Mucosa of gallbladder (tissue), 1 donor: Measurements from ENCODE around the gene NPAS2. TPM values are rescaled to one million over a fixed set of nuclear protein-coding genes. Genes with fewer than 3 reads are reported as not detected.

ENCODE experiments used
- DNase-seq: peaks from one replicate; pipeline ENCODE4 v3.0.0-alpha.2; 2020; ENCODE audit warnings: low spot score
- total RNA-seq: library from RNA; stranded (reverse); gene quantifications from one replicate; pipeline ENCODE4 v1.2.1, GENCODE V29; 2021
- donor health status: DM: no; HTN: no; CAD: no.

NPAS2 gene
- total RNA-seq, 1 donor from 2014 or later: 47.4 TPM

DNA sequence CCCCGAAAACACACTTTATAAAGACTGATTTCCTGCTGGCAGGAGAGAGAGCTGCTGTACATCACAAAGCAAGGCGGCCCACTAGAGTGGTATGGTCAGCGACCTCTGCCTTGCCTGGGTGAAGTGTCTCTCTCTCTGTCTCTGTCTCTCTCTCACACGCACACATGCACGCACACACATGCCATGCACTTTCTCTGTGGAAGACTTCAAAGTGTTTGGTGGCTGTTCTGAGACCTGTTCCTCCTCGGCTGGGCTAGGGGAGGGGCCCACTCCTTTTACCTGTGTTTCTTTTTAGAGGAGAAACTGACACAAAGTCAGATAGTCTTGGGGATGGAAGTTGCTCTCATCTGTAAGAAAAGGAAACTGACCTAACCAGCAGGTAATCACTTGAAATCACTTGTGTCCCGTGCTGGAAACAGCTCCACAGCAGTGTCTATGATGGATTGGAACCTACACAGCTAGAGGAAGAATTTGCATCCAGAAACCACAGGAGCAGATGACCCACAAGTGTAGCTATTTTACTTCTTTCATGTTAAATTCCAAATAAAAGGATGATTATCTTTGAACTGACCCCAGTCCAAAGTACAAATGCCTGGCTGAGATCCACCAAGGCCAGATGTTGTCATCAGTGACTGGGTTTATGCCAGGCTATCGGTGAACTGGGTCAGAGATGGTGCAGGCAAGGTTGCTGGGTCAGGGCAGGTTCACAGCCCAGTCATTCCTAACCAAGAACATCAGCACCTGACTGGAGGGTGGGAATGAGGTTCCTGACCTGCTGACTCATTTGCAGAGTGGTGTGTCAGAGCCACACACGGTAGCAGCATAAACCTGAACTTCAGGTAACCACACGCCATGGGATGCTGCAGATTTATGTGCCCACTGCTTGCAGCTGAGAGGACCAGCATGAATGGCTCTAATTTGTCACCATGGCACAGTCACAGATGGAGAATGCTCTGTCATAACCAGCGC is 63.0 kb downstream of the NPAS2 start:
- peak; percentile 44 for DNase-seq

DNA sequence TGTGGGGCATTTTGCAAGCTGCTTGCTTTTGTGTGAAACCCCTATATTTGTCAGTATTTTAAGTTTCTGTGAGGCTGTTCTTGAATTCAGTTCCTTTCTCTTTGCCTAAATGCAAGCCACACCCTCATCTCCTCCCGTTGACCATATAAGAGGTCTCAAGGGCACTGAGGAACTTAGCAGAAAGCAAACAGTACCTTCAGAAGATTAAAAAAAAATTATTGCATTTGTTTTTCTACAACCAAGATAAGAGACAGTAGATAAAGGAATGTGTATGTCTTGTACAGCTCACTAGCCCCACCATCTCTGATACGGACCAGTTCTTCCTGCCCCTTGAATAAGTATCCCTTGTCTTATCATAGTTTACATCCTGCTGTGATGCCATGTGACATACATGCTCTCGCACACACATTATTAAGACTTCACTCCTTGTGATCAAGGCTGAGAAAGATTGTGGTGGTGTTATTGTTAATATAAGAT is 64.2 kb downstream of the NPAS2 start:
- no peak for DNase-seq

DNA sequence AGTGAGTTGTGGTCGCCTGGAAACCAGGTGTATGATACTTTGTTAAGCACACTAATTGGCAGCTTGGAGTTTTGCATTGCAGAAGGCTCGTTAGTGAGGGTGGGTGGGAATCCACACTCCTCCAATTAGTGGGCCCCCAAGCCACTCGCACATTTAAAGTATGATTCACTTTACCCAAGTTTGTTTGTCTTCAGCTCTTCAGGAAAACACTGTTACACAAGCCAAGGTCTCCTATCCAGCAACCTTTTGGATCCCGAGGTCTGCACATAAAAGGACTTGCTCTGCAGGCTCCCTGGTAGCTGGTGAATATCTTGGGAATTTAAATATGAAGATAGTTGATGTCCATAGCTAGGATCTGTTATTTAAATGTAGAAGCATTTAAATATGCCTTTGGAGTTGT is 66.1 kb downstream of the NPAS2 start:
- DNase-seq: no peak

DNA sequence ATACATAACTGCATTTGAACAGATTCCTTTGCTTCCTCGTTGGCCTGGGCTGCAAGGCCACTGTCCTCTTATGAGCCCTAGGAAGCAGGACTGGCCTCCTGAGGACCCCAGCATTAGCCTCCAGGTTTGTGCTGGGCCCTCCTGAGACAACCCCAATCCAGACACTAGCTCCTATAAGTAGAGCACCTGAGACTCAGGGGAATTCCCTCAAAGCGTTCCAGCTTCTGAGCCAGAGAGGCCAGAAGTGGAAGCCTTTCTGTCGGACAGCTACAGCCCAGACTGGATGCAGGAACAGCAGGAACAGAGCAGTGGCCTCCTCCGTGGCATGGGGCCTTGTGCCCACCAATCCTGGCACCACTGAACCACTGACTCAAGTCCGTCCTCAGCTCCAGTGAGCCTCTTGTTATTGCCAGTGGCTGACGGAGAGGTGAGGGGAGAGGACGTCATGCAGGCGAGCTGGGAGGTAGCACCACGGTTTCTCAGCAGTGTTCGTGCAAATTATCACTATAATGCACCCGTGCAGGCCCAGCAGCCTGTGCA is 67.2 kb downstream of the NPAS2 start:
- DNase-seq: no peak

DNA sequence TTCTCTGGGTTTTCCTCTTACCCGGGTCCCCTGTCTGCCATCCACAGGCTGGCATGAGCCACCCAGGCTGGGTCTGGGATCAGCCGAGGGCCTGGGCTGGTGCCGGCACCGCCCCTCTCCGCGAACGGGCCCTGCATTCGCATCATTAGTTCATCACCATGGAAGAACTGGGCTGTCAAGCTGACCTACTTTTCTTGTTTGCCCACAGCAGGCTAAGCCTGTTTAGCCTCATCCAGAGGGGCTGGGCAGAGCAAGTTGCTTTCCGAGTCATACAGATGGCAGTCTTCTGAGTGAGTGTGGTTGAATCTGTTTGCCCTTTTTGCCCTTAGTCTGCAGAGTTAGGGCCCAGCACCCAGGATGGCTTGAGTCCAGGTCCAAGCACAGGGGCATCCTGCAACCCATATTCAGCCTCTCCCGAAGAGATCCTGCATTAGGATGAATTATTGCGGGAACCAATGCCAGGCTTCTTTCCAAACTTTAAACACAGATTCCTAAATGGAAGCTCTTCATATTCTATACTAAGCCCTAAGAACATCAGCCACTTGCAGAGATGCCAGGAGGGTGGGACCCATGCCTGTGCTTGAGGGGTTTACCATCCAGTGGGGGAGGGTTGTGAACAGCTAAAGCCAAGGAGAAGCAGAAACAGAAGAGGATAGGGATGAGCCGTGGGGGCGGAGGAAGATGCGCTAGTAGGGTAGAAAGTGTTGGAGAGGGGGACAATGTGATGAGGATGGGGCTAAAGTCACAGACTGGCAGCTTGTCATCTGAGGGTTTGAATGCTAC is 68.0 kb downstream of the NPAS2 start:
- no peak for DNase-seq

DNA sequence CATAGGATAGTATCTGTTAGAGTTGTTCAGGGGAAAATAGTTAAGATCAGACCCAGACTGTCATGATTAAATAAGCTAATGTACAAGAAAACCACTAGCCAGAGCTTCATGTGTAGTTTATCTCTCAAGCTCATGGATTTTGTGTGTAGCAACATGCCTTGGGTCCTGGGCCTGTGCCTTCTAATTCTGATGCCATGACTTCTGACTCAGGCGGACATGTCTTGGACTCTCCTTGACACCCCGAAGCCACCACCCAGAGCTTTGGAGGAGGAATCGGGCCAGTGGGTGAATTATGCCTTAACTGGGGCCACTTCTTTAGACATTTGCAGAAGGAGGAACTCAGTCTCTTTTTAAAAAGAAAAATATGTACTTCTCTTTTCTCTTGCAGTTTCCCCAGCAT is 68.7 kb downstream of the NPAS2 start:
- no peak for DNase-seq

DNA sequence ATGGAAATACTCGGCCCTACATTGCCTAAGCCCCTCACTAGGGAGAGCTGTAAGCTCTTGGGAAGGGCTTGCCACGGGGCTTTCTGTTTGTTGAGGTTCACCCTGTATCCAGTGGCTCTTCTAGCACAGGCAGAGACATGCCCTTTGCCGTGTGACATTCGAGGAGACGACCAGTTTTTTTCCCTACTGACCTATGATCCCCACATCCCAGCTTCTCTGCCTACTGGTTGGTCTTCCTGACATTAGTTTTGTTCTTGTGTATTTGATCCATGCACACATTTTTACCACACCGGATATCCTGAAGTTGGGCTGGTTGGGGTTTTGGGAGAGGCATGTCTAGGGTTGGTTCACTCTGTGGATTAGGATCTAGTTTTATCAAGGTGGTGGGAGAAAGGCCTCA is 69.3 kb downstream of the NPAS2 start:
- no peak for DNase-seq

DNA sequence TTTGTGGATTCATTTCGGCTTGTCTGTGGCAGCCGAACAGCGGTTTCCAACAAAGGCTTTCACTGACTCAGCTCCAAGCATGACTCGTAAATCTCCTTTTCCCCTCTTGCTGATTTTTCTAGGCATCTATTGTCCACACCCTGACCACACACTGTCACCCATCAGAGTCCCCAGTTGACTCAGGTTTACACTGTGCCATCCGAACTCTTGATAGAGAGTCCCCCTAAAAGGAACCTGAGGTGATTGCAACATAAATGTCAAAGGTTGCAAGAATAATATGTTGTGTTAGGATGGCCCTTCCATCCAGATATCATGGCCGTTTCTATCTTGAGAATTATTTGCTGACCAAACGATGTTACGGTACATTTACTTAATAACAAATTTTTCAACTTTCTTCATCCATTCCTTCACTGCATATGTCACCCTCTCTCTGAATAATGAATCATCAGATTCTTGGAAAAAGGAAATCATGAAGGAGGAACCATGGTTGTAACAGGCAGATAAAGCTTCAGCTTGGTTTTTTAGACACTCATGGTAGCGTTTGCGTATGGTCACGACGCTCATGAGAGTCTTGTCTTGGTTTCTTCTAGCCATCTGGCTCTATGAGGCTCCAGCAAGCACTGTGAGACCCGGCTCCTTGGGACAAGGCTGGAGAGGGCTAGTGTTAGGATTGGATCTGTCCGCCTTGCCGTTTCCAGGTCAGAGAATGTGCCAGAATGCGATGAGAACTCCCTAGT is 72.1 kb downstream of the NPAS2 start:
- no peak for DNase-seq

DNA sequence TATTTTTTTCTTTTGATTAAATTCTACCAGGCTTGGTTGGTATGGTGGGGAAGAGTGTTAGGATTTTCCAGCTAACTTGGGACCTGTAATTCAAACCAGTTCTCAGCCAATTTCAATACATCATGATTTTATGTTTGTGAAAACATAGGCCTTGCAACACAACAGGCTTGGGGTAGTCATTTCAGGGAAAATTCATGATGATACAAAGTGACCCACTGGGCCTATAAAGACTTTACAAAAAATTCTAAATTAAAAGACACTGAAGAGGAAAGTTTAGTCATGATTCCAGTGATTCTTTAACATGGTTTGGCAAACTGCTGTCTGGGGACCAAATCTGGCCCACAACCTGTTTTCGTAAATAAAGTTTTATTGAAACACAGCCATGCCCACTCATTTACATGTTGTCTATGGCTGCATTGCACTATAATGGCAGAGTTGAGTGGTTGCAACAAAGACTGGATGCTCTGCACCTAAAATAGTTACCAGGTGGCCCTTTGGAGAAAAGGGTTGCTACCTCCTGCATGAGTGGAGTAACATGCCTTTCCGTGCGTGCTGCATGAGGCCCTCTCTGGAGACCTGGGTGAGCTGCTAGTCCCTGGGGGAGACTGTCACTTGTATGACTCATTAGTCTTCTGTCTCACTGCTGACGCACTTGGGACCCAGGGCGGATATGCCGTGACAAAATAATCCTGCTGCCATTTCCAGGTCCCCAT is 73.6 kb downstream of the NPAS2 start:
- DNase-seq: no peak

DNA sequence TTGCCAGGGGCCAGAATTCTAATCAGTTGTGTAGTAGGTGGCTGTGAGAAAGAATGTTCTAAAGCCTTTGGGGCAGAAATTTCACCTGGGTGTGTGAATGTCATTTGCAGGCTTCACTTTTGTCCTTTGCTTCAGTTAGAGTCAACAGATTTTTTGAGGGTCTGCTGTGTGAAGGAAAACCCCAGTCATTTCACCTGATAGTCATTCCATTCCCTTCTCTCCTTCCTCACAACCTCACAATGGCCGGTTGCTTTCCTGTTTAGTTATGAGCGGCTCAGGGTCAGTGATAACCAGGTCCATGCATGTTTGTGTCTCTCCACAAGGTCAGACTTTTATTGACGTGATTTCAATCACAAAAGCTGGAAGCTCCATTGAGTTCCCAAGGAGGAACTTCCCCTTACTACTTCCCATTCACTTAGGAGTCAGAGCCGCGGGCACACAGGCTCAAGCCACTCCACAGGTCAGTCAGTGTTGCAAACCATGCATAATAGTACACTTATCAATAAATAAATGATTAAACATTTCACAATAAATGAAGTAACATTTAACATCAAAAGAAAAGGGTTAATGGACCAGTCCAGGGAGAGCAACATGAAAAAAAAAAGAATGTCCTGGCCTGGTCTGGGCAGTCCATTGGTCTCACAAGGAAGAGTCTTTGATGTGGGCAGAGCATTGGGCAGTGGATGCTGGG is 74.3 kb downstream of the NPAS2 start:
- no peak for DNase-seq

DNA sequence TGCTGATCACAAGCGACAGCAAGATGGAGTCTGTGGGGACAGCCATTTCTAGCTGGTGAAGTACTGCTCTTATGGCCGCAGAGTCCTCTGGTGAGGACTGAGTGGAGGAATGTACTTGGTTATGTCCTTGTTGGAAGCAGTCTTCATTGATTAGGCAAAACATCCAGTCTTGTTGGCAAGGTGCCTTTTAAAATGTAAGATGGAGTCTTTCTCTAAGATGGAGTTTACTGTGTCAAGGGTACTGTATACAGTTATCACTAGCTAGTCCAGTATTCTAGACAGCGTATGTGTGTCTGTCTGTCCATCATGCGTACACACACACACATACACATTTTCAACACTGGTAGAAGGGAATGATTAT is 74.8 kb downstream of the NPAS2 start:
- no peak for DNase-seq

DNA sequence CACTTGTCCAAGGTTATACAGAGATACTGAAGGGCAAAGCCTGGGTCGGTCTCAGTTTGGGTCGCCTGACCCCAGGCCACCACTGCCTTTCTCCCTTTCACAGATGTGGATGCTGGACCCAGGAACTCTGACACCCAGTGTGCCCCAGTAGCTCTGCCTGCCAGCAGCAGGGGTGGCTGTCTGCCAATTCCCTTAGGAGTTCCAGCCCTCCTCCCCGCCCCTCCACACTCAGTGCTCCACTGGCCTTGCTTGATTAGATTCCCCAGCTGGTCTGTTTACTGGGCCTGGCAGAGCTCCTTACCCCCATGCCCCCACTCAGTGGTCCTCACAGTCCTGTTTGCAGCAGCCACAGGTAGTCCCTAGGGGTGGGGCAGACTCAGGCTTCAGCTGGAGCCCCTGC is 75.5 kb downstream of the NPAS2 start:
- DNase-seq: peak; percentile 77

DNA sequence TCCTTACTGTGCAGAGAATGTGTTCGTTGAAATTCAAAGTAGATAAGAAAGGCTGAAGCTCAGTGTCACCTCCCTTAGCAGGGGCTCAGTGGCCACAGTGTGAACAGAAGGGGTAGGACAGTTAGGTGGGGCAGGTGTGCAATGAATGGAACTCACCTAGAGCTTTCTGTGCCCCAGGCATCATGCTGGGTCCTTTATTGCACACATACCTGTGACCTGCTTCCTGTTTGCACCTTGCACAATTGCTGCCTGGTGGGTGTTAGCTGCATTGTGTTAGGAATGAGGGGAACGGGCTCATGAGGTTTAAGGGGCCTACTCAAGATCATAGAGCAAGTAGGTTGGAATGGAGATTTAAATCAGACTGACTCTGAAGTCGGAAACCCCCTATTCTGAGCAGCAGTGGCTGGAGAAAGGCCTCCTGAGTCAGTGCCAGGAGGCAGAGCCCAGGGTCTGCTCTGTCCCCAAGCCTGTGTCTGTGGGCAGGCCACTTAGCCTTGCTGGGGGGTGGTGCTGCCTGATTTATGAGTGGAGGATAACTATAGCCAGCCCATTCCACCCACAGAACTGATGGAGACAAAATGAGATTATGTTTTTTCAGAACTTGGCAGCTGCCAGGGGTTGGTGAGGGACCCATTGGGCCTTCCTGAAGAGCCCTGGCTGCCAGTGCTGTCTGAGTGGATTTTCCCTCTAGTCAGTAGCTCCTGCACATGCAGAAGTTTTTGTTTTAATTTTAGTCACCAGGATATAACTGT is 76.2 kb downstream of the NPAS2 start:
- no peak for DNase-seq

DNA sequence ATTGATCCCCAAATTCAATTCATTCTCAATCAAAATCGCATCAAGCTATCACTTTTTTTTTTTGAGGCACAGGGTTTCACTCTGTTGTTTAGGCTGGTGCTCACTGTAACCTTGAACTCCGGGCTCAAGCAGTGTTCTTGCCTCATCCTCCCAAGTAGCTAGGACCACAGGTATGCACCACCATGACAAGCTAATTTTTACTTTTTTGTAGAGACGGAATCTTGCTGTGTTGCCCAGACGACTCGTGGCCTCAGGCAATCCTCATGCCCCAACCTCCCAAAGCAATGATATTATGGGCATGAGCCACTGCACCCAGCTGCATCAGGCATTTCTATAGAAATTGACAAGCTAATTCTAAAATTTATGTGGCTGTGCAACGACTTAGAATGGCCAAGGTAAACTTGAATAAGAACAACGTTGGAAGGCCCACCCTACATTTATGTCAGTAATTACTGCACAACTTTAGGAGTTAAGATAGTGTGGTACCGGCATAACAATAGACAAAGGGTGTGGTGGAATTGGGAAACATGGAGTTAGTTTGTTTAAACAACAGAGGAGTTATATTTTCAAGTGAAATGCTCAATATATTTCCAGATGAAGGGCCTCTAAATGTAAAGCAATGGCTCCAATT is 78.2 kb downstream of the NPAS2 start:
- DNase-seq: no peak

DNA sequence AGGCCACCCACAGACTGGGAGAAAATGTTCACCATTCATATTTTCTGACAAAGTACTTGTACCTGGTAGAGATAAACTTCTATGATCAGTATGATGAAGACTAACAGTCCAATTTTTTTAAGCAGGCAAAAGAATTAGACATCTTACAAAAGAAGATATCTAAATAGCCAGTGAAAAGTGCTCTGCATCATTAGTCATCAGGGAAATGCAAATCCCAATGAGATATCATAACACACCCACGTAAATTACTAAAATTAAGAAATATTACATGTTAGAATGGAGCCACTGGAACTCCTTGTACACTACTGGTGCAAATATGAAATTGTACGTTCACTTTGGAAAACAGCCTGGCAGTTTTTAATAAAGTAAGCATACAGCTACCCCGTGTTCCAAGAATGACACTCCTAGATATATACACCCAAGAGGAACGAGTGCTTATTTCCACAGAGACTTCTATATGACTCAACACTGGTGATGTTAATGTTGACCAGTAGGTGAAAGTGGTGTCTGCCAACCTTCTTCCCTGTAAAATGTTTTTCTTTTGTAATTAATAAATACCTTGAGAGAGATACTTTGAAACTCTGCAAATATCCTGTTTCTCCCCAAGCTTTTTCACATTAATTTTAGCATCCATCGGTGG is 80.3 kb downstream of the NPAS2 start:
- DNase-seq: no peak

DNA sequence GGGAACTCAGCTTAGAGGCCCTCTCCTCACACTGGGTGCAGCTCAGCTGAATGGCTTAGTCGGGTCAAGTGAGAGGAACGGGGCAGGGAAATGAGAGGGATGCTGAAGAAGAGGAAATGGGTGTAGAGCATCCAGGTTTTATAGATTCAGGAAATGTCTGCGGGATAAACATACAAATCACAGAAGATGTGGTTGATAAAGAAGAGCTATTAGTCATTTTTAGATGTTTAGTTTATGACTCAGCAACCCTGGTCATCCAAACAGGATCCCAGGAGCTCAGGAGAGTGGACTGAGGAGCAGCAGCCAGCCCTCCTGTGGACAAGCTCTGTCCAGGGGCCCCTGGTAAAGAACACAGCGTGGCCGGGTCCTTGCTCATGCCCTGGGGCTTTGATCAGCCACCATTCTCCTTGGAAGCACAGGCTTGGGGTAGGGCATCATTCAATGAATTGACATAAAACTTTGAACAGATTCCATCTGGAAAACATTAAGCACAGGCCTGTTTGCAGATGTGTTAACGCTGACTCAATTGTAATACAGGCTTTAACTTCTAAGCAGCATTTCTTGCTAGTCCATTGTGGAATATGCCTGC is 83.0 kb downstream of the NPAS2 start:
- no peak for DNase-seq

DNA sequence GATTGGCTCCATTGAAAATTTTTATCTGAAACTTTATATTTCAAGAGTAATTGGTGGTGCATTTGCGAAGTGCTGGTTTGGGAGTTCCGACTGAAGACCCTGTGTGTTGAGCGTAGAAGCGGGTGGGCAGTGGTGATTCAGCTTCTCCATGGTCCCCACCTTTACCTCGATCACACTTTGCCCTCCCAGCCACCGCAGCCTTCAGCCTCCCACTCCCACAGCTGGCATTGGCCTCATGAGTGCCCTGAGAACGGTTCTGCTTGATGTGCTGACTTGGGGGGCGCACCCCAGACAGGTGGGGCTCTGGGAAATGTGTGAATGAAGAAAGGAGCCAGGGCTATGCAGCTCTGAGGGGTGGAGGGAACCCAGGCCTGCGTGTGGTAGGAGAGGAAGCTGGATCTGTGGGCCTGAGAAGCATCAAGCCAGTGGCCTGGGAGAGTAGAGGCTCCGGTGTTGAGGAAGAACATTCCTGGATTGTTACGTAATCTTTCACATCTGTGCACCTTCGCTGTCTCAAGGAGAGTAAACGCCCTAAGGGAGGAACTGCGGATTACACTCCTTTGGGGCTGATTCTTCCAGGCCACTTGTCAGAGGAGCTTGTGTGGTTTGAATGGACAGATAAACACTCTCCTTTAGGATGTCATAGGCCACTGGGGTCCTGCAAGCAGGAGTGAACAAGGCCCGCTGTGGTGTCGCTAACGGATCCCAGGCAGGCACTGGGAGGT is 83.8 kb downstream of the NPAS2 start:
- no peak for DNase-seq
